HepG2 (cell line): ENCODE data around the gene TOB2. TPM values are rescaled to one million over a fixed set of nuclear protein-coding genes. Genes with fewer than 3 reads are reported as not detected.

Experiments used
- CEBPB ChIP-seq: IDR thresholded peaks from 2 replicates; pipeline ENCODE4 v1.6.1; 2011; ENCODE audit warnings: low read depth, low read length, improper control_type of control experiment, borderline replicate concordance
- CREM ChIP-seq, 2 experiments: sonication (generic) in 1 of 2; formaldehyde crosslinking in 1 of 2; IDR thresholded peaks; 2 replicates each; pipeline versions ENCODE4 v1.4.0 to v1.6.1; 2016 to 2020; ENCODE audit warnings: antibody characterized with exemption in 1 of 2, mild to moderate bottlenecking in 1 of 2, missing genetic modification reagents in 1 of 2
- GPN1 ChIP-seq: sonication (generic); formaldehyde crosslinking; IDR thresholded peaks from 2 replicates; pipeline ENCODE4 v1.5.1; 2020; ENCODE audit warnings: missing genetic modification reagents, borderline replicate concordance
- KMT2A ChIP-seq: sonication (generic); formaldehyde crosslinking; IDR thresholded peaks from 2 replicates; pipeline ENCODE4 v1.4.0; 2020; ENCODE audit warnings: missing genetic modification reagents
- NFRKB ChIP-seq: fragments of 450-650 bp; IDR thresholded peaks from 2 replicates; pipeline ENCODE4 v1.6.1; 2017
- PCBP1 ChIP-seq: fragments of 200-400 bp; formaldehyde crosslinking; IDR thresholded peaks from 2 replicates; pipeline ENCODE4 v1.6.1; 2017; ENCODE audit warnings: mild to moderate bottlenecking, low read depth, low read length, borderline replicate concordance
- SP4 ChIP-seq: sonication (generic); formaldehyde crosslinking; IDR thresholded peaks from 2 replicates; pipeline ENCODE4 v1.8.1; 2023; ENCODE audit warnings: mild to moderate bottlenecking, missing genetic modification reagents
- ZFP36 ChIP-seq: fragments of 150-350 bp; IDR thresholded peaks from 2 replicates; pipeline ENCODE4 v1.6.1; 2018; ENCODE audit warnings: borderline replicate concordance, low read length, low read depth; ENCODE audit not compliant: partially characterized antibody
- ZMAT3 ChIP-seq: sonication (generic); formaldehyde crosslinking; conservative IDR thresholded peaks from 2 replicates; pipeline ENCODE4 v1.7.0; 2021; ENCODE audit warnings: missing genetic modification reagents
- ZNF577 ChIP-seq: sonication (generic); formaldehyde crosslinking; IDR thresholded peaks from 2 replicates; pipeline ENCODE4 v1.4.0; 2020; ENCODE audit warnings: mild to moderate bottlenecking, low read depth, missing genetic modification reagents, borderline replicate concordance
- ZNF720 ChIP-seq: sonication (generic); formaldehyde crosslinking; IDR thresholded peaks from 2 replicates; pipeline ENCODE4 v1.4.0; 2020; ENCODE audit warnings: missing genetic modification reagents
- ZSCAN12 ChIP-seq: sonication (generic); formaldehyde crosslinking; IDR thresholded peaks from 2 replicates; pipeline ENCODE4 v1.9.0; 2021; ENCODE audit warnings: mild to moderate bottlenecking, missing genetic modification reagents
- polyA plus RNA-seq, 8 experiments: library from polyadenylated mRNA; depleted of rRNA in 3 of 8; stranded (reverse) in 7 of 8; unstranded in 1 of 8; fragments of >200 nt; fragmentation: Illumina TruSeq in 4 of 8; extraction: Trizol in 4 of 8; gene quantifications; 2 replicates each; pipeline versions ENCODE4 v1.2.1 to v1.2.3, GENCODE V29; 2011 to 2016; ENCODE audit warnings: low read depth in 4 of 8, missing spikeins in 1 of 8, mixed read lengths in 1 of 8; ENCODE audit not compliant: insufficient read depth in 1 of 8
- total RNA-seq, 5 experiments: library from RNA; depleted of rRNA; stranded (reverse); fragments of >200 nt; fragmentation: Illumina TruSeq; extraction: Trizol; gene quantifications; 2 replicates each; pipeline ENCODE4 v1.2.3, GENCODE V29; 2016; ENCODE audit warnings: low read depth in 1 of 5
- TF ChIP-seq, protein P1 (sequence below): sonication (generic); formaldehyde crosslinking; IDR thresholded peaks from one replicate; pipeline ENCODE4 v1.5.1; 2020; ENCODE audit warnings: mild to moderate bottlenecking, missing genetic modification reagents; ENCODE audit errors: not compliant biosample characterization
- TF ChIP-seq, protein P2 (sequence below): sonication (generic); formaldehyde crosslinking; IDR thresholded peaks from 2 replicates; pipeline ENCODE4 v1.8.1; 2023; ENCODE audit warnings: missing genetic modification reagents, inconsistent platforms, borderline replicate concordance
- TF ChIP-seq, protein P3 (sequence below): sonication (generic); formaldehyde crosslinking; IDR thresholded peaks from 2 replicates; pipeline ENCODE4 v1.4.0; 2020; ENCODE audit warnings: missing genetic modification reagents

TOB2 gene
- total and polyA plus RNA-seq, 2 of the 13 experiments (the other 11 are each of a cell fraction or from before 2014, with no cell fraction given): 12.2 to 13.7 TPM

DNA sequence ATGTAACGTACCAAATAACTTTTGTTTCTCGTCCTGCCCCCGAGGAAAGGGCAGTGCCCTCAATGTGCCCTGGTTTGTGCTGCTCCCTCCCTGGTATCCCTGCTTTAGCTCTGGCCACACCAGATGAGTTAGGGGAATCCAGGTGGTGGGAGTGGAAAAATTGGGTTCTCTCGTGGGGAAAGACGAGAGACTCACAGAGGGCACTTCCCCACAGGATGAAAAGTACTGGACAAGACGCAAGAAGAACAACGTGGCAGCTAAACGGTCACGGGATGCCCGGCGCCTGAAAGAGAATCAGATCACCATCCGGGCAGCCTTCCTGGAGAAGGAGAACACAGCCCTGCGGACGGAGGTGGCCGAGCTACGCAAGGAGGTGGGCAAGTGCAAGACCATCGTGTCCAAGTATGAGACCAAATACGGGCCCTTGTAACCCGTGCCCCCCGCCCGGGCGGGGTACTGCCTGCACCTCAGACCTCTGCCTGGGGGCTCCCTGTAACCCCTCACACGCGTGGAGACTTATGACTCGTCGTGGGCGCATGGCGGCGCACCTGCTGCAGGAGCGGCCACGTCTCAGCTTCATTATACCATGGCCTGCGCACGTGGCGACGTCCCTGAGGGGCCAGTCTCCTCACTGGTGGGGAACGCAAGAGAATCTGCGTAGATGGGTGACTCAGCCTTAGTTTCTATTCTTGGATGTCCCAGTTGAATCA lies 50.9 kb downstream of the TOB2 start (continued):
- TF ChIP-seq, protein P1, sequence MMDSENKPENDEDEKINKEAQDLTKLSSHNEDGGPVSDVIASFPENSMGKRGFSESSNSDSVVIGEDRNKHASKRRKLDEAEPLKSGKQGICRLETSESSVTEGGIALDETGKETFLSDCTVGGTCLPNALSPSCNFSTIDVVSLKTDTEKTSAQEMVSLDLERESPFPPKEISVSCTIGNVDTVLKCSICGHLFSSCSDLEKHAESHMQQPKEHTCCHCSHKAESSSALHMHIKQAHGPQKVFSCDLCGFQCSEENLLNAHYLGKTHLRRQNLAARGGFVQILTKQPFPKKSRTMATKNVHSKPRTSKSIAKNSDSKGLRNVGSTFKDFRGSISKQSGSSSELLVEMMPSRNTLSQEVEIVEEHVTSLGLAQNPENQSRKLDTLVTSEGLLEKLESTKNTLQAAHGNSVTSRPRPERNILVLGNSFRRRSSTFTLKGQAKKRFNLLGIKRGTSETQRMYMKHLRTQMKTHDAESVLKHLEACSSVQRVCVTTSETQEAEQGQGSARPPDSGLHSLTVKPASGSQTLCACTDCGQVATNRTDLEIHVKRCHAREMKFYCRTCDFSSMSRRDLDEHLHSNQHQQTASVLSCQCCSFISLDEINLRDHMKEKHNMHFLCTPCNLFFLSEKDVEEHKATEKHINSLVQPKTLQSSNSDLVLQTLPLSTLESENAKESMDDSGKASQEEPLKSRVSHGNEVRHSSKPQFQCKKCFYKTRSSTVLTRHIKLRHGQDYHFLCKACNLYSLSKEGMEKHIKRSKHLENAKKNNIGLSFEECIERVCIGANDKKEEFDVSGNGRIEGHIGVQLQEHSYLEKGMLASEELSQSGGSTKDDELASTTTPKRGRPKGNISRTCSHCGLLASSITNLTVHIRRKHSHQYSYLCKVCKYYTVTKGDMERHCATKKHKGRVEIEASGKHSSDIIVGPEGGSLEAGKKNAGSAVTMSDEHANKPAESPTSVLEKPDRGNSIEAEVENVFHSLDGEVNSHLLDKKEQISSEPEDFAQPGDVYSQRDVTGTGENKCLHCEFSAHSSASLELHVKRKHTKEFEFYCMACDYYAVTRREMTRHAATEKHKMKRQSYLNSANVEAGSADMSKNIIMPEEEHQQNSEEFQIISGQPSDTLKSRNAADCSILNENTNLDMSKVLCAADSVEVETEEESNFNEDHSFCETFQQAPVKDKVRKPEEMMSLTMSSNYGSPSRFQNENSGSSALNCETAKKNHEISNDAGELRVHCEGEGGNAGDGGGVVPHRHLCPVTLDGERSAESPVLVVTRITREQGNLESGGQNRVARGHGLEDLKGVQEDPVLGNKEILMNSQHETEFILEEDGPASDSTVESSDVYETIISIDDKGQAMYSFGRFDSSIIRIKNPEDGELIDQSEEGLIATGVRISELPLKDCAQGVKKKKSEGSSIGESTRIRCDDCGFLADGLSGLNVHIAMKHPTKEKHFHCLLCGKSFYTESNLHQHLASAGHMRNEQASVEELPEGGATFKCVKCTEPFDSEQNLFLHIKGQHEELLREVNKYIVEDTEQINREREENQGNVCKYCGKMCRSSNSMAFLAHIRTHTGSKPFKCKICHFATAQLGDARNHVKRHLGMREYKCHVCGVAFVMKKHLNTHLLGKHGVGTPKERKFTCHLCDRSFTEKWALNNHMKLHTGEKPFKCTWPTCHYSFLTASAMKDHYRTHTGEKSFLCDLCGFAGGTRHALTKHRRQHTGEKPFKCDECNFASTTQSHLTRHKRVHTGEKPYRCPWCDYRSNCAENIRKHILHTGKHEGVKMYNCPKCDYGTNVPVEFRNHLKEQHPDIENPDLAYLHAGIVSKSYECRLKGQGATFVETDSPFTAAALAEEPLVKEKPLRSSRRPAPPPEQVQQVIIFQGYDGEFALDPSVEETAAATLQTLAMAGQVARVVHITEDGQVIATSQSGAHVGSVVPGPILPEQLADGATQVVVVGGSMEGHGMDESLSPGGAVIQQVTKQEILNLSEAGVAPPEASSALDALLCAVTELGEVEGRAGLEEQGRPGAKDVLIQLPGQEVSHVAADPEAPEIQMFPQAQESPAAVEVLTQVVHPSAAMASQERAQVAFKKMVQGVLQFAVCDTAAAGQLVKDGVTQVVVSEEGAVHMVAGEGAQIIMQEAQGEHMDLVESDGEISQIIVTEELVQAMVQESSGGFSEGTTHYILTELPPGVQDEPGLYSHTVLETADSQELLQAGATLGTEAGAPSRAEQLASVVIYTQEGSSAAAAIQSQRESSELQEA (CRISPR knock-in tag): no peak
- no peak for TF ChIP-seq CREM (IDR thresholded peaks at IDR 0.05)
- no peak for TF ChIP-seq CREM (CRISPR knock-in tag; IDR thresholded peaks at IDR 0.05)
- TF ChIP-seq ZNF720 (CRISPR knock-in tag): no peak
- no peak for TF ChIP-seq SP4 (CRISPR knock-in tag)
- TF ChIP-seq ZMAT3 (CRISPR knock-in tag): no peak
- TF ChIP-seq GPN1 (CRISPR knock-in tag): no peak
- TF ChIP-seq, protein P2, sequence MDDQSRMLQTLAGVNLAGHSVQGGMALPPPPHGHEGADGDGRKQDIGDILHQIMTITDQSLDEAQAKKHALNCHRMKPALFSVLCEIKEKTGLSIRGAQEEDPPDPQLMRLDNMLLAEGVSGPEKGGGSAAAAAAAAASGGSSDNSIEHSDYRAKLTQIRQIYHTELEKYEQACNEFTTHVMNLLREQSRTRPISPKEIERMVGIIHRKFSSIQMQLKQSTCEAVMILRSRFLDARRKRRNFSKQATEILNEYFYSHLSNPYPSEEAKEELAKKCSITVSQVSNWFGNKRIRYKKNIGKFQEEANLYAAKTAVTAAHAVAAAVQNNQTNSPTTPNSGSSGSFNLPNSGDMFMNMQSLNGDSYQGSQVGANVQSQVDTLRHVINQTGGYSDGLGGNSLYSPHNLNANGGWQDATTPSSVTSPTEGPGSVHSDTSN (CRISPR knock-in tag): no peak
- no peak for TF ChIP-seq KMT2A (CRISPR knock-in tag)
- TF ChIP-seq CEBPB: no peak
- no peak for TF ChIP-seq ZFP36
- TF ChIP-seq ZSCAN12 (CRISPR knock-in tag): no peak
- TF ChIP-seq PCBP1: no peak
- TF ChIP-seq NFRKB: no peak
- no peak for TF ChIP-seq ZNF577 (CRISPR knock-in tag)
- TF ChIP-seq, protein P3, sequence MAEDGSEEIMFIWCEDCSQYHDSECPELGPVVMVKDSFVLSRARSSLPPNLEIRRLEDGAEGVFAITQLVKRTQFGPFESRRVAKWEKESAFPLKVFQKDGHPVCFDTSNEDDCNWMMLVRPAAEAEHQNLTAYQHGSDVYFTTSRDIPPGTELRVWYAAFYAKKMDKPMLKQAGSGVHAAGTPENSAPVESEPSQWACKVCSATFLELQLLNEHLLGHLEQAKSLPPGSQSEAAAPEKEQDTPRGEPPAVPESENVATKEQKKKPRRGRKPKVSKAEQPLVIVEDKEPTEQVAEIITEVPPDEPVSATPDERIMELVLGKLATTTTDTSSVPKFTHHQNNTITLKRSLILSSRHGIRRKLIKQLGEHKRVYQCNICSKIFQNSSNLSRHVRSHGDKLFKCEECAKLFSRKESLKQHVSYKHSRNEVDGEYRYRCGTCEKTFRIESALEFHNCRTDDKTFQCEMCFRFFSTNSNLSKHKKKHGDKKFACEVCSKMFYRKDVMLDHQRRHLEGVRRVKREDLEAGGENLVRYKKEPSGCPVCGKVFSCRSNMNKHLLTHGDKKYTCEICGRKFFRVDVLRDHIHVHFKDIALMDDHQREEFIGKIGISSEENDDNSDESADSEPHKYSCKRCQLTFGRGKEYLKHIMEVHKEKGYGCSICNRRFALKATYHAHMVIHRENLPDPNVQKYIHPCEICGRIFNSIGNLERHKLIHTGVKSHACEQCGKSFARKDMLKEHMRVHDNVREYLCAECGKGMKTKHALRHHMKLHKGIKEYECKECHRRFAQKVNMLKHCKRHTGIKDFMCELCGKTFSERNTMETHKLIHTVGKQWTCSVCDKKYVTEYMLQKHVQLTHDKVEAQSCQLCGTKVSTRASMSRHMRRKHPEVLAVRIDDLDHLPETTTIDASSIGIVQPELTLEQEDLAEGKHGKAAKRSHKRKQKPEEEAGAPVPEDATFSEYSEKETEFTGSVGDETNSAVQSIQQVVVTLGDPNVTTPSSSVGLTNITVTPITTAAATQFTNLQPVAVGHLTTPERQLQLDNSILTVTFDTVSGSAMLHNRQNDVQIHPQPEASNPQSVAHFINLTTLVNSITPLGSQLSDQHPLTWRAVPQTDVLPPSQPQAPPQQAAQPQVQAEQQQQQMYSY (CRISPR knock-in tag): no peak
